H1 (cell line): Measurements from ENCODE around the gene RYR3. TPM values are rescaled to one million over a fixed set of nuclear protein-coding genes. Genes with fewer than 3 reads are reported as not detected.
"Not testable (repeated sequence)": the region's sequence is repeated elsewhere in the genome, so short reads cannot be mapped to it uniquely, and the experiment has no call there.

Experiments
- CTCF ChIA-PET: fragments of 300-600 bp; sonication (Branson Sonifier 250); formaldehyde crosslinking; loops from one replicate; lab custom pipeline; 2021; ENCODE audit not compliant: partially characterized antibody; lab: Charles Lee
- POLR2A ChIA-PET: fragments of 300-600 bp; sonication (Branson Sonifier 250); formaldehyde crosslinking; loops from one replicate; lab custom pipeline; 2021; ENCODE audit warnings: inconsistent platforms; ENCODE audit not compliant: partially characterized antibody; lab: Charles Lee
- DNase-seq, 2 experiments: peaks; one replicate each; pipeline versions ENCODE4 v3.0.0 to v3.0.0-alpha.2; 2010 to 2022; ENCODE audit warnings: low spot score in 2 of 2, low read depth in 1 of 2, mixed read lengths in 1 of 2
- FAIRE-seq: peaks from 2 replicates; lab custom pipeline; 2011; peaks lifted over from hg19 to GRCh38; lab: Jason Lieb, UNC
- H2AFZ ChIP-seq: 2 replicates; pipeline ENCODE4 v1.8.1; 2012; ENCODE audit warnings: low read length, inconsistent platforms
- H2AK5ac ChIP-seq: 2 replicates; pipeline ENCODE4 v1.6.1; 2013; ENCODE audit warnings: low read depth, low read length
- H2BK120ac ChIP-seq: replicated peaks from 2 replicates; pipeline ENCODE3; 2013; ENCODE audit warnings: low read depth, low read length, inconsistent platforms
- H2BK12ac ChIP-seq: 2 replicates; pipeline ENCODE4 v1.6.1; 2013; ENCODE audit warnings: low read depth, low read length
- H2BK15ac ChIP-seq: 2 replicates; pipeline ENCODE4 v1.6.1; 2013; ENCODE audit warnings: low read length
- H2BK20ac ChIP-seq: 2 replicates; pipeline ENCODE4 v1.6.1; 2013; ENCODE audit warnings: low read length
- H2BK5ac ChIP-seq: 2 replicates; pipeline ENCODE4 v1.6.1; 2013; ENCODE audit warnings: low read depth, low read length
- H3K14ac ChIP-seq: 2 replicates; pipeline ENCODE4 v1.6.1; 2013; ENCODE audit warnings: inconsistent platforms; ENCODE audit not compliant: insufficient read length
- H3K18ac ChIP-seq: 2 replicates; pipeline ENCODE4 v1.6.1; 2013; ENCODE audit warnings: low read length; ENCODE audit errors: extremely low read depth
- H3K23ac ChIP-seq: 2 replicates; pipeline ENCODE4 v1.6.1; 2013; ENCODE audit warnings: inconsistent platforms; ENCODE audit not compliant: insufficient read length
- H3K23me2 ChIP-seq: 2 replicates; pipeline ENCODE4 v1.6.1; 2013; ENCODE audit warnings: low read depth, low read length
- H3K27ac ChIP-seq: 2 replicates; pipeline ENCODE4 v1.6.1; 2011; ENCODE audit warnings: low read depth, low read length, inconsistent platforms
- H3K27me3 ChIP-seq, 4 experiments: replicated peaks in 1 of 4; 1 replicate in 1 of 4; 2 replicates in 3 of 4; pipeline versions ENCODE4 v1.6.1 to v1.8.1; 2011 to 2013; ENCODE audit warnings: low read length in 3 of 4, mild to moderate bottlenecking in 3 of 4, inconsistent platforms in 2 of 4, mixed read lengths in 2 of 4, moderate library complexity in 1 of 4; ENCODE audit not compliant: control insufficient read depth in 3 of 4, insufficient read depth in 3 of 4; ENCODE audit errors: extremely low read depth in 1 of 4
- H3K36me3 ChIP-seq, 4 experiments: 2 replicates each; pipeline versions ENCODE4 v1.6.1 to v1.8.1; 2011 to 2013; ENCODE audit warnings: mild to moderate bottlenecking in 4 of 4, low read length in 3 of 4, moderate library complexity in 2 of 4, control low read depth in 1 of 4, inconsistent platforms in 1 of 4; ENCODE audit not compliant: insufficient read depth in 4 of 4, control insufficient read depth in 2 of 4
- H3K4ac ChIP-seq: replicated peaks from 2 replicates; pipeline ENCODE3; 2013; ENCODE audit warnings: low read length, low read depth, mixed read lengths, inconsistent platforms; ENCODE audit not compliant: insufficient read length
- H3K4me1 ChIP-seq, 4 experiments: replicated peaks in 1 of 4; 1 replicate in 1 of 4; 2 replicates in 3 of 4; pipeline versions ENCODE4 v1.6.1 to v1.8.1; 2011 to 2013; ENCODE audit warnings: low read length in 3 of 4, inconsistent platforms in 2 of 4, mixed read lengths in 1 of 4; ENCODE audit not compliant: insufficient read depth in 4 of 4, control insufficient read depth in 3 of 4
- H3K4me2 ChIP-seq, 2 experiments: 2 replicates each; pipeline versions ENCODE4 v1.6.1 to v1.8.1; 2011 to 2013; ENCODE audit warnings: low read depth in 2 of 2, low read length in 2 of 2, control low read depth in 1 of 2, inconsistent platforms in 1 of 2, mild to moderate bottlenecking in 1 of 2; ENCODE audit not compliant: insufficient read depth in 1 of 2
- H3K4me3 ChIP-seq, 4 experiments: fragments of 200-600, 300-600 bp in 1 of 4; sonication (generic), shearing (Covaris generic), sonication (Bioruptor Twin) in 1 of 4; 2 replicates each; pipeline versions ENCODE4 v1.5.1 to v1.8.1; 2011 to 2016; ENCODE audit warnings: low read length in 4 of 4, low read depth in 3 of 4, control low read depth in 2 of 4, inconsistent platforms in 2 of 4, mild to moderate bottlenecking in 2 of 4, mixed read lengths in 1 of 4, moderate library complexity in 1 of 4; ENCODE audit not compliant: insufficient read depth in 2 of 4; ENCODE audit errors: extremely low read depth in 1 of 4
- H3K56ac ChIP-seq: replicated peaks from 2 replicates; pipeline ENCODE3; 2013; ENCODE audit warnings: low read depth, mild to moderate bottlenecking, mixed read lengths, low read length, inconsistent platforms; ENCODE audit not compliant: insufficient read length
- H3K79me1 ChIP-seq: 2 replicates; pipeline ENCODE4 v1.6.1; 2013; ENCODE audit warnings: low read depth, low read length, control low read depth
- H3K79me2 ChIP-seq, 2 experiments: 2 replicates each; pipeline versions ENCODE4 v1.6.1 to v1.8.1; 2012 to 2013; ENCODE audit warnings: low read length in 2 of 2, mild to moderate bottlenecking in 2 of 2, inconsistent platforms in 1 of 2; ENCODE audit not compliant: insufficient read depth in 2 of 2, control insufficient read depth in 1 of 2
- H3K9ac ChIP-seq, 4 experiments: replicated peaks in 1 of 4; 1 replicate in 1 of 4; 2 replicates in 3 of 4; pipeline versions ENCODE4 v1.6.1 to v1.8.1; 2011 to 2013; ENCODE audit warnings: low read depth in 3 of 4, low read length in 3 of 4, control low read depth in 2 of 4, mild to moderate bottlenecking in 2 of 4, moderate library complexity in 2 of 4, inconsistent platforms in 1 of 4; ENCODE audit errors: extremely low read depth in 1 of 4
- H3K9me3 ChIP-seq, 2 experiments: 2 replicates each; pipeline versions ENCODE4 v1.6.1 to v1.8.1; 2012 to 2013; ENCODE audit warnings: mild to moderate bottlenecking in 2 of 2, moderate library complexity in 2 of 2, control low read depth in 1 of 2, inconsistent platforms in 1 of 2, low read depth in 1 of 2, low read length in 1 of 2, mixed read lengths in 1 of 2; ENCODE audit not compliant: insufficient read depth in 2 of 2
- H4K20me1 ChIP-seq, 2 experiments: replicated peaks in 1 of 2; 2 replicates each; pipeline versions ENCODE3 to v1.8.1; 2011 to 2013; ENCODE audit warnings: inconsistent platforms in 2 of 2, low read length in 2 of 2, mild to moderate bottlenecking in 1 of 2; ENCODE audit not compliant: insufficient read depth in 2 of 2, control insufficient read depth in 1 of 2
- H4K5ac ChIP-seq: 2 replicates; pipeline ENCODE4 v1.6.1; 2013; ENCODE audit warnings: low read length, low read depth, mixed read lengths, inconsistent platforms; ENCODE audit not compliant: insufficient read length
- H4K8ac ChIP-seq: 2 replicates; pipeline ENCODE4 v1.8.0; 2013; ENCODE audit warnings: mild to moderate bottlenecking, moderate library complexity, low read length, inconsistent platforms; ENCODE audit not compliant: insufficient read depth; ENCODE audit errors: extremely low read depth
- H4K91ac ChIP-seq: replicated peaks from 2 replicates; pipeline ENCODE3; 2013; ENCODE audit warnings: low read length, mixed read lengths, inconsistent platforms; ENCODE audit not compliant: insufficient read length
- ATF2 ChIP-seq: IDR thresholded peaks from 2 replicates; pipeline ENCODE4 v1.6.1; 2012; ENCODE audit warnings: low read length, inconsistent platforms
- KDM1A ChIP-seq: fragments of 200-600, 300-600 bp; sonication (generic); IDR thresholded peaks from 2 replicates; pipeline ENCODE4 v1.7.1; 2016; ENCODE audit warnings: mild to moderate bottlenecking, low read length, borderline replicate concordance
- POU5F1 ChIP-seq: IDR thresholded peaks from 2 replicates; pipeline ENCODE4 v1.6.1; 2011; ENCODE audit warnings: low read depth, mild to moderate bottlenecking, low read length, moderate library complexity
- USF2 ChIP-seq: IDR thresholded peaks from 2 replicates; pipeline ENCODE4 v1.6.1; 2011; ENCODE audit warnings: low read length, improper control_type of control experiment
- WGBS, 2 experiments: shearing (Covaris generic) in 1 of 2; methylation state at CpG; one replicate each; pipeline versions ENCODE4 v1.1.6 to v1.1.7; 2013 to 2015; ENCODE audit warnings: low lambda C conversion rate in 2 of 2, mixed read lengths in 2 of 2, inconsistent platforms in 1 of 2, low coverage in 1 of 2, missing lambda C conversion rate in 1 of 2; ENCODE audit not compliant: insufficient replicate concordance in 2 of 2, insufficient coverage in 1 of 2, insufficient read length in 1 of 2; ENCODE audit errors: extremely low coverage in 1 of 2, missing lambda C conversion rate in 1 of 2; 5-methylcytosine and 5-hydroxymethylcytosine counted together
- polyA plus RNA-seq, 7 experiments: library from polyadenylated mRNA; depleted of rRNA in 3 of 7; stranded (reverse) in 5 of 7; unstranded in 2 of 7; fragments of >200 nt in 5 of 7; fragments of 200-250 nt in 2 of 7; gene quantifications; 1 replicate in 5 of 7; 2 replicates in 1 of 7; 4 replicates in 1 of 7; pipeline versions ENCODE4 v1.2.1 to v1.2.3, GENCODE V29; 2011 to 2013; ENCODE audit warnings: missing spikeins in 2 of 7, mixed read lengths in 2 of 7
- total RNA-seq: library from RNA; stranded (reverse); fragmentation: NEBNext Ultra II Directional; extraction: Animal tissue kit (Norgen Biotek cat#: 25700); gene quantifications from 2 replicates; pipeline ENCODE4 v1.2.1, GENCODE V29; 2021

The RYR3 gene
- total and polyA plus RNA-seq, 2 of the 8 experiments (the other 6 are each of a cell fraction or from before 2014, with no cell fraction given) = 0.33 to 3.4 TPM

- no peak for TF ChIP-seq USF2
- TF ChIP-seq POU5F1 = no peak
- no peak for TF ChIP-seq ATF2
- TF ChIP-seq KDM1A = no peak
- TF ChIP-seq, all 59 proteins: peak for 0
Observed at GRCh38 chr15:33813891-33814290, 503.1 kb downstream of the RYR3 start (continued).

GRCh38 chr15:33819499-33819898 is 508.7 kb downstream of the RYR3 start:
- H3K4me2 ChIP-seq, H2BK120ac ChIP-seq, H3K14ac ChIP-seq, H3K9ac ChIP-seq, H3K23ac ChIP-seq, H3K4me3 ChIP-seq, H3K27ac ChIP-seq, H2AFZ ChIP-seq, H3K18ac ChIP-seq, H2BK5ac ChIP-seq, H3K4ac ChIP-seq, CTCF ChIA-PET, H3K79me2 ChIP-seq, H3K36me3 ChIP-seq, H2BK15ac ChIP-seq, H3K4me1 ChIP-seq, H2BK20ac ChIP-seq, POLR2A ChIA-PET, DNase-seq, H3K23me2 ChIP-seq, H4K5ac ChIP-seq, H3K79me1 ChIP-seq, H2BK12ac ChIP-seq, H3K56ac ChIP-seq, H2AK5ac ChIP-seq, H3K9me3 ChIP-seq, H4K8ac ChIP-seq, FAIRE-seq, H3K27me3 ChIP-seq, H4K20me1 ChIP-seq, H4K91ac ChIP-seq: not testable (repeated sequence)
- WGBS, 2 experiments = 98% methylated on average over 6 of the region's 6 CpGs; no CpG with 5 or more reads in 1 of the 2 experiments
